Measurements from ENCODE around the gene NEDD4L. TPM values are rescaled to one million over a fixed set of nuclear protein-coding genes. Genes with fewer than 3 reads are reported as not detected.

The NEDD4L gene
- polyA plus RNA-seq, 1 donor, result 93.0 TPM

- no peak overlapping the region for H3K27ac ChIP-seq (ENCODE audit: low read length)
- no peak for DNase-seq
- H3K9me3 ChIP-seq (ENCODE audit: control insufficient read depth, low read depth, low read length), result no peaks in the 10 kb centered on the region
- no CpG with 5 or more reads among the region's 7 CpGs for WGBS (ENCODE audit: insufficient coverage, low lambda C conversion rate)
- no peaks in the 10 kb centered on the region for H3K27me3 ChIP-seq (ENCODE audit: control insufficient read depth, insufficient read depth, low read length)
- H3K4me3 ChIP-seq (ENCODE audit: low read length), result no peak overlapping the region
- peaks cover 3% of the 10 kb centered on the region for H3K36me3 ChIP-seq (ENCODE audit: control insufficient read depth, insufficient read depth, low read length)
- H3K4me1 ChIP-seq (ENCODE audit: control insufficient read depth, insufficient read depth, low read length), result peaks cover 60% of the 10 kb centered on the region
Measured at GRCh38 chr18:58228762-58229161, 184.7 kb downstream of the NEDD4L start.

GRCh38 chr18:58229162-58229561 lies 185.1 kb downstream of the NEDD4L start:
- DNase-seq, result no peak
- Histone ChIP-seq H3K27ac (ENCODE audit: low read length) (no peak overlapping the region), H3K4me1 (ENCODE audit: control insufficient read depth, insufficient read depth, low read length) (peaks cover 57% of the 10 kb centered on the region), H3K27me3 (ENCODE audit: control insufficient read depth, insufficient read depth, low read length) (no peaks in the 10 kb centered on the region), H3K4me3 (ENCODE audit: low read length) (no peak overlapping the region), H3K9me3 (ENCODE audit: control insufficient read depth, low read depth, low read length) (no peaks in the 10 kb centered on the region), H3K36me3 (ENCODE audit: control insufficient read depth, insufficient read depth, low read length) (peaks cover 3% of the 10 kb centered on the region)
- no CpG with 5 or more reads among the region's 5 CpGs for WGBS (ENCODE audit: insufficient coverage, low lambda C conversion rate)

DNA sequence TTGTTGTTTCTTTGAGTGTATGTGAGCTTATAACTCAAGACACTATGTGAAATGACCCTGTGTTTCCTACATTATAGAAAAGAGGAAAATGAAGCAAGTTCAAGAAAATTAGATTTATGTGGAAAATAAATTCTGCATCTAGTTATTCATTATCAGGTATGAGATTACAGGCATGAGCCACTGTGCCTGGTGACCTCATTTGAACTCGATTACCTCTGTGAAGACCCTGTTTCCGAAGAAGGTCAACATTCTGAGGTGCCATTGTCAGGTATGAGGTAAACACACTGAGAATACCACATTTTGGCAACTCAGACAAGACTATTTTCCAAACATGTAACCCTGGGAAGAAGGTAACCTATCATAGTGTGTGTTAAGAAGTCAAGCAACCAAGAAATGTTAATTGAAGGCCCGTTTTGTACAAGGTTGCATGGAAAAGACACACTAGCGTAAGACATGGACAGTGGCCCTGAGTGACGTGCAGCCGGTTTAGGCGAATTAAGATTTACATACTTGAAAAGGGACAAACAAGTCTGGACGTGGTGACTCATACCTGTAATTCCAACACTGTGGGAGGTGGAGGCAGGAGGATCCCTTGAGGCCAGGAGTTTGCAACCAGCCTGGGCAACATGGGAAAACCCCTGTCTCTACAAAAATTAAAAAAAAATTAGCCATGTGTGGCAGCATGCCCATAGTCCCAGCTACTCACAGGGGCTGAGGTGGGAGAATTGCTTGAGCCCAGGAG lies 186.6 kb downstream of the NEDD4L start:
- Histone ChIP-seq H3K9me3 (ENCODE audit: control insufficient read depth, low read depth, low read length) (no peaks in the 10 kb centered on the region), H3K4me3 (ENCODE audit: low read length) (no peak overlapping the region), H3K27me3 (ENCODE audit: control insufficient read depth, insufficient read depth, low read length) (no peaks in the 10 kb centered on the region), H3K4me1 (ENCODE audit: control insufficient read depth, insufficient read depth, low read length) (peaks cover 50% of the 10 kb centered on the region), H3K27ac (ENCODE audit: low read length) (peak overlapping the region; percentile 91), H3K36me3 (ENCODE audit: control insufficient read depth, insufficient read depth, low read length) (peaks cover 3% of the 10 kb centered on the region)
- 82% methylated on average over 3 of the region's 8 CpGs for WGBS (ENCODE audit: insufficient coverage, low lambda C conversion rate)
- DNase-seq, result no peak

DNA sequence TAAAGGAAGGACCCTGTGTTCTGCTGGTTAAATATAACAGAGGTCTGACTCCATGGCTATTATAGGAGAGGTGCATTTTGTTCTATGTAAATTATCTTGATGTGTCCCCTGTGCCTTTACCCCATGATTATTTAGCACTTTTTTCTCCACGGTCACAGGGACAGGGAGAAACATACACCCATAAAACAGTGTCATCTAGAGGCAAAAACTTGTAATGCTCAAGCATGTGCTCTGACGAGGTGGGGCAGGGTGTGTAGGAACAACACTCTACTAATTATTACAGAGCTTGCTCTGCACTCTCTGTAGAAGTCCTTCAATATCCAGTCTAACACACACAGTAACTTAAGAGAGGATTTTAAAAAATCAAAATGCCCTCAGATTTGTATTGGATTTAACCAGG lies 187.9 kb downstream of the NEDD4L start:
- DNase-seq, result peak; percentile 77 to 90
- H3K27me3 ChIP-seq (ENCODE audit: control insufficient read depth, insufficient read depth, low read length), result no peaks in the 10 kb centered on the region
- H3K27ac ChIP-seq (ENCODE audit: low read length), result peak overlapping the region; percentile 91
- H3K36me3 ChIP-seq (ENCODE audit: control insufficient read depth, insufficient read depth, low read length), result peaks cover 3% of the 10 kb centered on the region
- peaks cover 44% of the 10 kb centered on the region for H3K4me1 ChIP-seq (ENCODE audit: control insufficient read depth, insufficient read depth, low read length)
- no peak overlapping the region for H3K4me3 ChIP-seq (ENCODE audit: low read length)
- no CpG with 5 or more reads among the region's 2 CpGs for WGBS (ENCODE audit: insufficient coverage, low lambda C conversion rate)
- no peaks in the 10 kb centered on the region for H3K9me3 ChIP-seq (ENCODE audit: control insufficient read depth, low read depth, low read length)

DNA sequence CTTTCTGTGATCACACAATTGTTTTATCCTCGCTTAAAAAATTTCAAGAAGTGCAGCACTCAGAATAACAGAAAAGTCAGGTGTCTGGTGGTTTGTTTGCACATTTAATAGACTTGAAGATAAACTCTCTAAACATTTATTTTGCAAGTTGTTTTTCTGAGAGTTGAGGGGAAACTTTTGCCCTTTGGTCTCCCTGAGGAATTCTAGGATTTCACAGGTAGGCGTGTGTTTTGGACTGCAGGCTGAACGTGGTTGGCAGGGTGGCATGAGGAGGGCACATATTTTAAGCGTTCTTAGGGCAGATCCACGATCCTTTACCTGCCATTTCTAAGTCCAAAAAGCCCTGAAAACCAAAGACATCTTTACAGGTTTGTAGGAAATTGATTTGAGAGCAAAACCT lies 188.6 kb downstream of the NEDD4L start:
- Histone ChIP-seq H3K4me1 (ENCODE audit: control insufficient read depth, insufficient read depth, low read length) (peaks cover 44% of the 10 kb centered on the region), H3K36me3 (ENCODE audit: control insufficient read depth, insufficient read depth, low read length) (peaks cover 3% of the 10 kb centered on the region), H3K4me3 (ENCODE audit: low read length) (no peak overlapping the region), H3K9me3 (ENCODE audit: control insufficient read depth, low read depth, low read length) (no peaks in the 10 kb centered on the region), H3K27ac (ENCODE audit: low read length) (peak overlapping the region; percentile 91), H3K27me3 (ENCODE audit: control insufficient read depth, insufficient read depth, low read length) (no peaks in the 10 kb centered on the region)
- DNase-seq, result peak; percentile 56 to 80
- 33% methylated on average over 1 of the region's 5 CpGs for WGBS (ENCODE audit: insufficient coverage, low lambda C conversion rate)

DNA sequence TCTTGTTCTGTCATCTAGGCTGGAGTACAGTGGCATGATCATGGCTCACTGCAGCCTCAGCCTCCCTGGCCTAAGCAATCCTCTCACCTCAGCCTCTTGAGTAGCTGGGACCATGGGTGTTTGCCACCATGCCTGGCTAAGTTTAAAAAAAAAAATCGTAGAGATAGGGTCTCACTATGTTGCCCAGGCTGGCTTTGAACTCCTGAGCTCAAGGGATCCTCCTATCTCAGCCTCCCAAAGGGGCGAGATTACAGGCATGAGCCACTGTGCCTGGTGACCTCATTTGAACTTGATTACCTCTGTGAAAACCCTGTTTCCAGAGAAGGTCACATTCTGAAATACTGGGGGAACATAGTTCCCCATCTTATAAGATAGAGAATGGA lies 190.3 kb downstream of the NEDD4L start:
- peaks cover 46% of the 10 kb centered on the region for H3K4me1 ChIP-seq (ENCODE audit: control insufficient read depth, insufficient read depth, low read length)
- no peak overlapping the region for H3K4me3 ChIP-seq (ENCODE audit: low read length)
- no peaks in the 10 kb centered on the region for H3K9me3 ChIP-seq (ENCODE audit: control insufficient read depth, low read depth, low read length)
- no peaks in the 10 kb centered on the region for H3K27me3 ChIP-seq (ENCODE audit: control insufficient read depth, insufficient read depth, low read length)
- H3K36me3 ChIP-seq (ENCODE audit: control insufficient read depth, insufficient read depth, low read length), result peaks cover under 1% of the 10 kb centered on the region
- H3K27ac ChIP-seq (ENCODE audit: low read length), result peak overlapping the region; percentile 91
- no CpG with 5 or more reads among the region's 2 CpGs for WGBS (ENCODE audit: insufficient coverage, low lambda C conversion rate)
- DNase-seq, result no peak

DNA sequence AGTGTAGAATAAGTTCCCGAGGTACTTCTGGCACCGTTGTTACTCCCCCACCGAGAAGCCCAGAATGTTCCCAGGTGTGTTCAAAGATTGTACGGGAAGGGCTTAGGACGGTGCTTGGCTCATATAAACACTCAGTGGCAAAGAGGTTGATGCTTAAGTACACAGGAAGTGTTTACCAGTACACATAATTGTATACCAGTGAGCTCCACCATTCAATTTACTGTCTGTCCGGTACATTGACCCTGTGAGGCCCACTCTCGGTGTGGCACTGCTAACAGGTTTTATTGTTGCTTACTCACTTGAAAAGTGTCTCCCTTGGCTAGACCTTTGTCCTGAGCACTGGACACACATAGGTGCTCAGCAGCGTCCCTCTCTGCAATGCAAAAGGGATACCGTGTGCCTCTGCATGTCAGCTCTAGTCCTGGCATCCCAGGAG lies 191.0 kb downstream of the NEDD4L start:
- DNase-seq, result peak; percentile 81 to 92
- peak overlapping the region; percentile 0 for H3K4me3 ChIP-seq (ENCODE audit: low read length)

DNA sequence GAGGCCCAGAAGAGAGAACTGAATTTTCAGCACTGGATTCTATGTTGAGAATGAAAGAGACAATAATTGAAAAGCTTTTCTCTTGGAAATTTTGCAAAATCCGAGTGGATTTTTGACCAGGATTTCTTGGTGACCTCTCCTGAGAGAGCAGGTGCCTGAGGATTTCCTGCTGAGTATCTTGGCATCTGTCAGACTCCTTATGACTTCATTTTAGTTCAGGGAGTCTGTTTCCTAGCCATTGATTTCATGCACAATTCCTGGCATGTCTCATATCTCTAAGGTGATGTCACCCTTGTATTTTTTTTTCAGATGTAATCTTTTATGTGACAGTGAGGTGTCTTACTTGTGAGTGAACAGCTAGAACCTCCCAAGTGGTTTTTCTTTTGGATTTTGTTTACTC lies 195.9 kb downstream of the NEDD4L start:
- H3K27me3 ChIP-seq (ENCODE audit: control insufficient read depth, insufficient read depth, low read length), result no peaks in the 10 kb centered on the region
- no peak overlapping the region for H3K27ac ChIP-seq (ENCODE audit: low read length)
- H3K9me3 ChIP-seq (ENCODE audit: control insufficient read depth, low read depth, low read length), result no peaks in the 10 kb centered on the region
- peaks cover 33% of the 10 kb centered on the region for H3K4me1 ChIP-seq (ENCODE audit: control insufficient read depth, insufficient read depth, low read length)
- H3K36me3 ChIP-seq (ENCODE audit: control insufficient read depth, insufficient read depth, low read length), result peaks cover 9% of the 10 kb centered on the region
- H3K4me3 ChIP-seq (ENCODE audit: low read length), result no peak overlapping the region
- no CpG with 5 or more reads among the region's 1 CpG for WGBS (ENCODE audit: insufficient coverage, low lambda C conversion rate)
- no peak for DNase-seq

More for the DNA sequence above, 191.0 kb downstream of the NEDD4L start:
- no CpG with 5 or more reads among the region's 9 CpGs for whole genome bisulfite sequencing (ENCODE audit: insufficient coverage, low lambda C conversion rate)
- no peaks in the 10 kb centered on the region for H3K9me3 ChIP-seq (ENCODE audit: control insufficient read depth, low read depth, low read length)
- H3K27me3 ChIP-seq (ENCODE audit: control insufficient read depth, insufficient read depth, low read length), result no peaks in the 10 kb centered on the region
- peak overlapping the region; percentile 91 for H3K27ac ChIP-seq (ENCODE audit: low read length)
- H3K36me3 ChIP-seq (ENCODE audit: control insufficient read depth, insufficient read depth, low read length), result peaks cover 3% of the 10 kb centered on the region
- H3K4me1 ChIP-seq (ENCODE audit: control insufficient read depth, insufficient read depth, low read length), result peaks cover 46% of the 10 kb centered on the region

DNA sequence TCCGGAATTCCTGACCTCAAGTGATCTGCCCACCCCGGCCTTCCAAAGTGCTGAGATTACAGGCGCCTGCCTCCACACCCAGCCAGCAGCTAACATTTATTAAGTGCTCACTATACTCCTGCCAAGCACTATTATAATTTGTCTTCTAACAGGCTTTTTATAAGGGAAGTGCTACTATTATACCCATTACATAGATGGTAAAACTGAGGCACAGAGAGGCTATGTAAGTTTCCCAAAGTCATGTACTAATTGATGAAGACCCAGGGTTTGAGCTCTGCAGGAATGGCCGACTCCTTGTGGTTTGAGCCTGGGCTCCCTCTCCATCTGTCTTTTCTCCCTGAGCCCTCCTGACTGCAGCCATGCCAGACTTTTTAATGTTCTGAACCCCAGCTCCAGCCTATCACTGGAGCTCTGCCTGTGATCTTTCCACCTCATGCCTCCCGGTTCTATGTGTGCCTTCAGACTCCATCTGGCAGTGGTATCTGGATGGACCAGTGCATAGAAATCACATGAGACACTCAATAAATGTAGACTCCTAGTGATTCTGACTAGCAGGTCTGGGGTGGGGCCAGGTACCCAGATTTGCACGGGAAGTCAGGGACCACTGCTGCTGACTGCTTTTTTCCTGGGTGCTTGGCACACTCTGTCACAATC lies 197.1 kb downstream of the NEDD4L start:
- Histone ChIP-seq H3K4me1 (ENCODE audit: control insufficient read depth, insufficient read depth, low read length) (peaks cover 32% of the 10 kb centered on the region), H3K9me3 (ENCODE audit: control insufficient read depth, low read depth, low read length) (no peaks in the 10 kb centered on the region), H3K36me3 (ENCODE audit: control insufficient read depth, insufficient read depth, low read length) (peaks cover 9% of the 10 kb centered on the region), H3K27me3 (ENCODE audit: control insufficient read depth, insufficient read depth, low read length) (no peaks in the 10 kb centered on the region), H3K27ac (ENCODE audit: low read length) (no peak overlapping the region), H3K4me3 (ENCODE audit: low read length) (no peak overlapping the region)
- no peak for DNase-seq
- WGBS (ENCODE audit: insufficient coverage, low lambda C conversion rate), result no CpG with 5 or more reads among the region's 6 CpGs

DNA sequence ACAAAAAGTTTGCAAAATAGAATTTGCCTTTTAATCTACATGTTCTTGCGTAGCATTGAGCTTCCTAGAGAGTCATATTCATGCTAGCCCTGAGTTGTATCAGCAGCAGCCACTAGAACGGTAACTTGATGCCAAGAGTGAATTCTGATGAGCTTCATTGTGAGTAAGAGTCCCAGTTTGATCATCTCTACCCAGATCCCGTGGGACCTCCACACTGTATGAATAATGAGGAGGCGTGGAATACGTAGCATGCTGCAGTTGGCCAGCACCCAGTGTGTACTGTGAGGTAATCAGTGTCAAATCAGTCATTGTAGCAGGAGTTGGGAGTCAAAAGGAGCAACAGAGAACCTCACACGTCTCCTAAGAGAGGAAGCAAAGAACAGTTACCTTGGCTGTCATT lies 197.9 kb downstream of the NEDD4L start:
- WGBS (ENCODE audit: insufficient coverage, low lambda C conversion rate), result 67% methylated on average over 1 of the region's 6 CpGs

More for the DNA sequence above, 197.9 kb downstream of the NEDD4L start:
- Histone ChIP-seq H3K27ac (ENCODE audit: low read length) (peak overlapping the region; percentile 92), H3K9me3 (ENCODE audit: control insufficient read depth, low read depth, low read length) (no peaks in the 10 kb centered on the region), H3K4me3 (ENCODE audit: low read length) (no peak overlapping the region), H3K27me3 (ENCODE audit: control insufficient read depth, insufficient read depth, low read length) (no peaks in the 10 kb centered on the region), H3K4me1 (ENCODE audit: control insufficient read depth, insufficient read depth, low read length) (peaks cover 32% of the 10 kb centered on the region), H3K36me3 (ENCODE audit: control insufficient read depth, insufficient read depth, low read length) (peaks cover 9% of the 10 kb centered on the region)
- DNase-seq, result no peak
